ENCODE data around the gene CDYL2. TPM values are rescaled to one million over a fixed set of nuclear protein-coding genes. Genes with fewer than 3 reads are reported as not detected.

The CDYL2 gene
- total RNA-seq, 1 experiment from 2014 or later: 7.6 TPM

- ChIA-PET CTCF (no interaction called here), POLR2A (ENCODE audit: unreplicated experiment) (no interaction called here)
- H3K9ac ChIP-seq (ENCODE audit: low read length): peak overlapping the region; percentile 50; the same call in 1 of the 2 replicates
- ATAC-seq (peak; percentile 33; the same call in 1 of the 2 replicates), DNase-seq (peak; percentile 82)
- intact Hi-C loops (cut with micrococcal nuclease): no loop called here
- H3F3A ChIP-seq (ENCODE audit: low read length, unreplicated experiment): no peaks in the 10 kb centered on the region
- H3K4me2 ChIP-seq (ENCODE audit: low read length): no peak overlapping the region
- H3K27me3 ChIP-seq (ENCODE audit: low read length): no peaks in the 10 kb centered on the region
- TF ChIP-seq EZH2phosphoT487 (IDR thresholded peaks at IDR 0.05; ENCODE audit: borderline replicate concordance, low read length) (no peak), CTCF (conservative IDR thresholded peaks at IDR 0.05; ENCODE audit: low read depth, low read length) (no peak), EZH2 (IDR thresholded peaks at IDR 0.05; ENCODE audit: low read length, unreplicated experiment) (no peak)
- peaks cover 32% of the 10 kb centered on the region for H3K4me1 ChIP-seq (ENCODE audit: insufficient read depth, low read length)
- H3K79me2 ChIP-seq (ENCODE audit: low read length): no peaks in the 10 kb centered on the region
- H3K4me3 ChIP-seq (ENCODE audit: low read length): no peak overlapping the region
- H3K36me3 ChIP-seq (ENCODE audit: low read depth, low read length): peaks cover 6% of the 10 kb centered on the region; the same call in 1 of the 2 replicates
- no peaks in the 10 kb centered on the region for H3K9me2 ChIP-seq (replicated peaks; ENCODE audit: low read length)
- H3K27ac ChIP-seq (ENCODE audit: low read length): peak overlapping the region; percentile 94
- H2AFZ ChIP-seq (ENCODE audit: low read length): no peak overlapping the region
- no TSS peak for BruUV-seq (replicated peaks)
- no peaks in the 10 kb centered on the region for H4K20me1 ChIP-seq (ENCODE audit: low read length)
- no peaks in the 10 kb centered on the region for H3K9me3 ChIP-seq (ENCODE audit: low read length)
Observed at GRCh38 chr16:80614908-80615671, 189.3 kb downstream of the CDYL2 start.

- intact Hi-C loops (cut with micrococcal nuclease): no loop called here
- no peak for DNase-seq
- Histone ChIP-seq H3K4me2 (ENCODE audit: low read length) (no peak overlapping the region), H4K20me1 (ENCODE audit: low read length) (no peaks in the 10 kb centered on the region), H3K79me2 (ENCODE audit: low read length) (no peaks in the 10 kb centered on the region), H3K9me2 (replicated peaks; ENCODE audit: low read length) (no peaks in the 10 kb centered on the region), H3K36me3 (ENCODE audit: low read depth, low read length) (no peaks in the 10 kb centered on the region; the same call in 1 of the 2 replicates), H3K4me1 (ENCODE audit: insufficient read depth, low read length) (peaks cover 23% of the 10 kb centered on the region), H3K27ac (ENCODE audit: low read length) (no peak overlapping the region), H3K27me3 (ENCODE audit: low read length) (no peaks in the 10 kb centered on the region), H3K9me3 (ENCODE audit: low read length) (no peaks in the 10 kb centered on the region), H3F3A (ENCODE audit: low read length, unreplicated experiment) (no peaks in the 10 kb centered on the region), H3K9ac (ENCODE audit: low read length) (no peak overlapping the region), H3K4me3 (ENCODE audit: low read length) (no peak overlapping the region), H2AFZ (ENCODE audit: low read length) (no peak overlapping the region)
- CTCF ChIA-PET: no interaction called here
- ATAC-seq: no peak
- TF ChIP-seq EZH2phosphoT487 (IDR thresholded peaks at IDR 0.05; ENCODE audit: borderline replicate concordance, low read length) (no peak), CTCF (conservative IDR thresholded peaks at IDR 0.05; ENCODE audit: low read depth, low read length) (no peak), EZH2 (IDR thresholded peaks at IDR 0.05; ENCODE audit: low read length, unreplicated experiment) (no peak)
- POLR2A ChIA-PET (ENCODE audit: unreplicated experiment): no interaction called here
- no TSS peak for BruUV-seq (replicated peaks)
Observed at GRCh38 chr16:80612461-80613017, 191.9 kb downstream of the CDYL2 start.

GRCh38 chr16:80611930-80612327, 192.5 kb downstream of the CDYL2 start:
- BruUV-seq (replicated peaks): no TSS peak
- POLR2A ChIA-PET (ENCODE audit: unreplicated experiment): no interaction called here
- ATAC-seq (no peak), DNase-seq (no peak)
- Histone ChIP-seq H3F3A (ENCODE audit: low read length, unreplicated experiment) (no peaks in the 10 kb centered on the region), H3K27me3 (ENCODE audit: low read length) (no peaks in the 10 kb centered on the region), H3K4me2 (ENCODE audit: low read length) (no peak overlapping the region), H3K27ac (ENCODE audit: low read length) (no peak overlapping the region), H3K79me2 (ENCODE audit: low read length) (no peaks in the 10 kb centered on the region), H3K4me3 (ENCODE audit: low read length) (no peak overlapping the region), H3K9me3 (ENCODE audit: low read length) (no peaks in the 10 kb centered on the region), H3K9ac (ENCODE audit: low read length) (no peak overlapping the region), H3K4me1 (ENCODE audit: insufficient read depth, low read length) (peaks cover 23% of the 10 kb centered on the region), H2AFZ (ENCODE audit: low read length) (no peak overlapping the region), H4K20me1 (ENCODE audit: low read length) (no peaks in the 10 kb centered on the region), H3K9me2 (replicated peaks; ENCODE audit: low read length) (no peaks in the 10 kb centered on the region), H3K36me3 (ENCODE audit: low read depth, low read length) (no peaks in the 10 kb centered on the region; the same call in 1 of the 2 replicates)
- intact Hi-C loops (cut with micrococcal nuclease): no loop called here
- CTCF ChIA-PET: no interaction called here
- TF ChIP-seq EZH2phosphoT487 (IDR thresholded peaks at IDR 0.05; ENCODE audit: borderline replicate concordance, low read length) (no peak), CTCF (conservative IDR thresholded peaks at IDR 0.05; ENCODE audit: low read depth, low read length) (no peak), EZH2 (IDR thresholded peaks at IDR 0.05; ENCODE audit: low read length, unreplicated experiment) (no peak)
